Stimulated activated CD4-positive, alpha-beta T cell treated with anti-CD3 and anti-CD28 coated beads, Interleukin-2, amount 100 ng/mL, for 24 hours (primary cell): Measurements from ENCODE around the gene HS3ST2.
"Not testable (repeated sequence)": the region's sequence is repeated elsewhere in the genome, so short reads cannot be mapped to it uniquely, and the experiment has no call there.

Experiments used
- DNase-seq, 2 donors: peaks; one replicate each; pipeline ENCODE4 v3.0.0-alpha.2; 2020

HS3ST2 gene

GRCh38 chr16:22938647-22939046 is 124.7 kb downstream of the HS3ST2 start:
- DNase-seq: no peak

GRCh38 chr16:22939744-22940363 is 125.9 kb downstream of the HS3ST2 start:
- not testable (repeated sequence) for DNase-seq

- no peak for DNase-seq
Observed at GRCh38 chr16:22941970-22942501, 128.1 kb downstream of the HS3ST2 start.

GRCh38 chr16:22942811-22943210 is 128.8 kb downstream of the HS3ST2 start:
- no peak for DNase-seq

- no peak for DNase-seq
Observed at GRCh38 chr16:22945361-22945760, 131.4 kb downstream of the HS3ST2 start.

GRCh38 chr16:22946433-22946832 is 132.5 kb downstream of the HS3ST2 start:
- no peak for DNase-seq

- peak in 1 of 2 donors; percentile 1 for DNase-seq
Observed at GRCh38 chr16:22948058-22948602, 134.2 kb downstream of the HS3ST2 start.

GRCh38 chr16:22948603-22949368 is 134.8 kb downstream of the HS3ST2 start:
- DNase-seq: peak; percentile 61 to 71

- DNase-seq: no peak
Observed at GRCh38 chr16:22955461-22956070, 141.6 kb downstream of the HS3ST2 start.

GRCh38 chr16:22961206-22961605 is 147.2 kb downstream of the HS3ST2 start:
- no peak for DNase-seq

GRCh38 chr16:22962905-22963304 is 148.9 kb downstream of the HS3ST2 start:
- DNase-seq: no peak
